AG20443 (cell line): ENCODE results near the gene TTK.

ENCODE experiments used
- DNase-seq: peaks from one replicate; pipeline ENCODE4 v3.0.0; 2012; ENCODE audit warnings: low spot score, mixed read lengths

The TTK gene

GRCh38 chr6:80004173-80005072 is at the start of gene TTK:
TTK (plus strand) TSS chr6:80004649; CDS start chr6:80005844, 1,195 bp downstream.
- peak; percentile 97 for DNase-seq

GRCh38 chr6:79954849-79955248 is 49.6 kb upstream of the TTK start:
- DNase-seq: no peak

- no peak for DNase-seq
These were observed 39.8 kb upstream of the TTK start for GRCh38 chr6:79964607-79965081.

GRCh38 chr6:79967178-79967577 is 37.3 kb upstream of the TTK start:
- DNase-seq: no peak

DNA sequence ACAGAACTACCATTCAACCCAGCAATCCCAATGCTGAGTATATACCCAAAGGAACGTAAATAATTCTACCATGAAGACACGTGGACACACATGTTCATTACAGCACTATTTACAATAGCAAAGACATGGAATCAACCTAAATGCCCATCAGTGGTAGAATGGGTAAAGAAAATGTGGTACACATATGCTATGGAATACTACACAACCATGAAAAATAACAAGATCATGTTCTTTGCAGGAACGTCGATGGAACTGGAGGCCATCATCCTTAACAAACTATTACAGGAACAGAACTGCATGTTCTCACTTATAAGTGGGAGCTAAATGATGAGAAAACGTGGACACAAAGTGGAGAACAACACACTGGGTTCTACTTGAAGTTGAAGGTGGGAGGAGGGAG is 34.7 kb upstream of the TTK start:
- no peak for DNase-seq

- no peak for DNase-seq
These were observed 33.3 kb upstream of the TTK start for GRCh38 chr6:79971193-79971592.

GRCh38 chr6:79981652-79982051 is 22.8 kb upstream of the TTK start:
- no peak for DNase-seq

- peak; percentile 16 for DNase-seq
These were observed 20.2 kb upstream of the TTK start for GRCh38 chr6:79984261-79984660.

GRCh38 chr6:79985128-79985527 is 19.3 kb upstream of the TTK start:
- no peak for DNase-seq

DNA sequence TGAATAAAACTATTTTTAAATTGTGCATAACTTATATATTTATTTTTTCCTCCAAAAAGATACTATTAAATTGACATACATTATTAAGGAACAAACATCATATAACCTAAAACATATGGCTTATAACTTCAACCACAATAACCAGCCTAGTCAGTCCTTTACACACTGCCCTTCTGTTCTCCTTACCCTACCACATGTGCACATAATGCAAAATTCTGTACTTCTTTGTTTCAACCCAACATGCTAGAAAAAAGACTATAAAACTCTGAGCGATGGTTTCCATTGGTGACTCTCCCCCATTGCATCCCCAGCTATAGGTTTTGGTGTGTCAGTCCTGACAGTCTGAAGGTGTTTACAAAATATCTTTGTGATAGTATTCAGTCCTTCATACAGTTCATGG is 14.8 kb upstream of the TTK start:
- no peak for DNase-seq

DNA sequence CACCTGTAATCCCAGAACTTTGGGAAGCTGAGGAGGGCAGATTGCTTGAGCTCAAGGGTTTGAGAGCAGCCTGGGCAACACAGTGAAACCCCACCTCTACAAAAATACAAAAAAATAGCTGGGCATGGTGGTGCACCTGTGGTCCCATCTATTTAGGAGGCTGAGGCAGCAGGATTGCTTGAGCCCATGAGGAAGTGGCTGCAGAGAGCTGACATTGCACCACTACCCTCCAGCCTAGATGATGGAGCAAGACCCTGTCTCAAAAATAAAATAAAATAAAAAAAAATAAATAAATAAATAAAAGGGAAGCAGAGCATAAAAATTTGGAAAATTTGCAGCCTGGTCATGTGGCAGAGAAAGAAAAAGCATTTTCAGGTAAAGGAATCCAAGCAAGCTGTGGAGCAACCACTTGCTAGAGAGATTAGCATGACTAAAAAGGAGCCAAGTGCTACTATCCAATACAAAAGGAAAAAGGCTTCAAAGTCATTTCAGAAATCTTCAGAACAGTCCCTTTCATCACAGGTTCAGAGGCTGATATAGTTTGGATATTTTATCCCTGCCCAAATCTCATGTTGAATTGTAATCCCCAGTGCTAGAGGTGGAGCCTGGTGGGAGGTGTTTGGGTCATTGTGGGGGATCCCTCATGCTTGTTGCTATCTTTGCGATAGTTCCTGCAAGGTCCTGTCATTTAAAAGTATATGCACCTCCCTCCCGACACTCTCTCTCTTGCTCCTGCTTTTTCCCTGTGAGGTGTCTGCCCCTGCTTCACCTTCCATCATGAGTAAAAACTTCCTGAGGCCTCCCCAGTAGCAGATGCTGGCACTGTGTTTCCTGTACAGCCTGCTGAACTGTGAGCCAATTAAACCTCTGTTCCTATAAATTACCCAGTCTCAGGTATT is 11.2 kb upstream of the TTK start:
- no peak for DNase-seq

DNA sequence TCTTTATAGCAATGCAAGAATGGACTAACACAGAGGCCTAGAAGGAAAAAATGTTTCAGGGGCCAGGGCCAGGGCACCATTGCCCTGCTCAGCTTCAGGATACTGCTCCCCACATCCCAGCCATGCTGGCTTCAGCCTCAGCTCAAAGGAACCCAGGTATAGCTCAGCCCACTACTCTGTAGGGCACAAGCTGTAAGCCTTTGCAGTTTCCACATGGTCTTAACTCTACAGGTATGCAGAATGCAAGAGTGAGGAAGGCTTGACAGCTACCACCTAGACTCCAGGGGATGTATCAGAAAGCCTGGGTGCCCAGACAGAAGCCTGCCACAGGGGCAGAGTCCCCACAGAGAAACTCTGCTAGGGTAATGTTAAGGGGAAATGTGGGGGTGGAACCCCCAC is 10.5 kb upstream of the TTK start:
- no peak for DNase-seq

DNA sequence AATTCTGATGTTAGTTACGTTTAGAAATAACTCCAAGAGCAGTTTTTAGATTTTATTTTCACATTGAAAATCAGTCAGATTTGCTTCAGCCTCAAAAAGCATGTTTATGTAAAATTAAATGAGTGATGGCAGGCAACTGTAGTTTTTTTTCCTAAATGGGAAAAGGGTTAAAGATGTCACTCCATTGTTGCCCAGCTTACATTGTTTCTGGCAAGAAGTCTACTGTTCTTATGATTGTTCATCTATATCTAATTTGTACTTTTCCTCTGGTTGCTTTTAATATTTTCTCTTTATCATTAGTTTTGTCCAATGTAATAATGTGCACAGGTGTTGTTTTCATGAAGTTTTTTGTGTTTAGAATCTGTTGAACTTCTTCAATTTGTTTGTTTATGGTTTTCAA is 6.7 kb upstream of the TTK start:
- no peak for DNase-seq

DNA sequence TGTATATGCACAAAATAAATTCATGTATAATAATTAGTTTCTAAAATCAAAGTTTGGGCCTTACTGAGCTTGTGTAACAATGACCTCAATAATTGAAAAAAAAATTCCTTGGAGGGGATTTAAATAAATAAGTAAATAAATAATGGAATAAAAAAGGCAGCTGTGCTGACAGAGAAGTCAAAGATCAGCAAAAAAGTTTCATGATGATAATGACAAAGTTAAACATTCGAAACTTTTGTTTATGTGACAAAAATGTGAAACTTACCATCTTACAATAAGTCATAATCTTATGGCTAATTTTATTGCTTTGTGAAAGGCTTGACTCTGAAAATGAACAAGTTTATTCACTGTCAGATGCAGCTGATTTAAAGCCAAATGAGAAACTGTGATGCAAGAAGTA is 3.1 kb upstream of the TTK start:
- no peak for DNase-seq

- no peak for DNase-seq
These were observed 650 bp upstream of the TTK start for GRCh38 chr6:80003826-80004172.

GRCh38 chr6:80005406-80005805 is 957 bp downstream of the TTK start:
- no peak for DNase-seq

- no peak for DNase-seq
These were observed 2.1 kb downstream of the TTK start for GRCh38 chr6:80006541-80006940.

GRCh38 chr6:80009531-80009930 is 5.1 kb downstream of the TTK start:
- DNase-seq: no peak

DNA sequence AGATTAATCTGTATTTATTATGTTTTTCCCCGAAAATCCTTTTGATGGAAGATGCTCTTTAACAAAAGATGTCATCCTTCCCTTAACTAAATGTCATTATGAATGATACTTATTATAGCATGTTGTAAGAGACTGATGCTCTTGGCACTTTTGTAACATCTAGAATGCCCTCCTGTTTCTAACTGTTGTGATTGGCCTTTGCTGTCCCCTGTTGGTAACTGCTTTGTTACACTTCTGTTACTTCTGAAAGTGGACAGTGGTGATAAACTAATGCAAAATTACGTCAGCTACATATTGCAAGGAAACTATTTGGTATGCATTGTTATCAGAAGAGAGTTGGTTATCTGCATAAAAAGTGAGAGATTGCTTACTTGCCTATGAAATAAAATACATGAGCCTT is 5.8 kb downstream of the TTK start:
- DNase-seq: no peak

GRCh38 chr6:80015839-80016435 is 11.5 kb downstream of the TTK start:
- DNase-seq: no peak

DNA sequence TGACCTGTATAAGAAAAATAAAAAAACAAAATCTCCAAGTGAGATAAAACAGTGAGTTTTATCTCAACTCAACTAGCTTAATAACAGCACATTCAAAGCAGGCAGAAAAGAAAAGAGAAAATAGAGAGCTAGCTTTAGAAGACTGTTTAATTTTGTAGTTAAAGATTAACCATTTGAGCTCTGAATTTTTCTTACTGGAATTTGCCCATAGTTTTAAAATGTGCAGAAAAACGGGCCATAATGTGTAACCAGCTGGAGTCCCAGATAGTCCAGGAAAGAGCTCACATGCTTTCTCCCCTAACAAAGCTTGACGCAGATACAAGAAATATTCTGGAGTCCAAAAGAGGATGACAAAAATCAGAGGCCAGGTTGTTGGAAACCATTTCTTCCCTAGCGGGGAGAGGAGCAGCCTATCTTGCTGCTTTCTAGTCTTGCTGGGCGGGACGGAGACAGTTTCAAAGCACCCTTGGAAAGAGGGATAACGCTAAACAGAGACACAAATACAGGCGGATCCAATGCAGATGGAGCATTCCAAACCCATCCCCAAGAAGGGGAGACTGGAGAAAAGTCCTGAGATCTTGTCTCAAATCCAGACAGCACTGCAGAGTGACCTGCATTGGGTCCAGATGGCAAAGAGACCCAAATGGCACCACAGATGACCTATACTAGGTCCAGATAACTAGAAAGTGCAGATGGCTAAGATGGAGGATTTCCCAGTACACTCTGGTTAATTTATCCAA is 16.1 kb downstream of the TTK start:
- DNase-seq: no peak

DNA sequence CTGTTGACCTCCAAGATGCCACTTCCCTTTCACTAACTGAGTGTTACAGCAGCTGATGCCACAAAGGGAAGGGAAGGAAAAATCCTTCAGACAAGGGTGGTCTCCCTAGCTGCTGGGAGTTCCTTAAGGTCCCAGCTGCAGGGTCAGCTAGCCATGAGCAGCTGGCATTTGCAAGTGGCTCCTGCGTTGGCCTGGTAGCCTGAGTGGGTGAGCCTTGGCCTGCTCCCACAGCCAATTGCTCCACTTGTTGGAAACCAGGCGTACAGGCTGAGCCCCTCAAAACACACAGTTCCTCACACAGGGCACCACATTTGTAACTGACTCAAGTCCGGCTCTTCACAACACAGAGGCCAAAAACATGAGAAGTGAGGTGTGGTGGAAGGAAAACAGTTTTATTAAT is 16.7 kb downstream of the TTK start:
- no peak for DNase-seq
